Thoracic aorta (tissue), 2 donors: ENCODE data around the gene TAX1BP1. TPM values are rescaled to one million over a fixed set of nuclear protein-coding genes. Genes with fewer than 3 reads are reported as not detected.

Source experiments
- ATAC-seq: fragments of 150-250 bp; one replicate; pipeline ENCODE4 v1.8.0; 2017; ENCODE audit warnings: low read depth; ENCODE audit not compliant: insufficient number of reproducible peaks, low FRiP score
- DNase-seq: peaks from one replicate; pipeline ENCODE4 v3.0.0-alpha.2; 2020; ENCODE audit warnings: low spot score
- H3K27ac ChIP-seq, 2 donors: fragments of 200-600 bp; sonication (generic); 1 replicate in 1 of 2; 2 replicates in 1 of 2; pipeline ENCODE4 v1.5.1; 2016; ENCODE audit warnings: mild to moderate bottlenecking in 2 of 2, moderate library complexity in 2 of 2
- H3K27me3 ChIP-seq: fragments of 200-600 bp; sonication (generic); replicated peaks from 2 replicates; pipeline ENCODE4 v1.6.0; 2016; ENCODE audit warnings: mild to moderate bottlenecking; ENCODE audit not compliant: insufficient read depth
- H3K36me3 ChIP-seq: fragments of 200-600 bp; sonication (generic); one replicate; pipeline ENCODE4 v1.5.1; 2016
- H3K4me1 ChIP-seq, 2 donors: fragments of 200-600 bp; sonication (generic); 1 replicate in 1 of 2; 2 replicates in 1 of 2; pipeline versions ENCODE4 v1.5.1 to v1.6.0; 2016; ENCODE audit warnings: low read depth in 2 of 2, mild to moderate bottlenecking in 1 of 2; ENCODE audit not compliant: control insufficient read depth in 1 of 2
- H3K4me3 ChIP-seq: fragments of 200-600 bp; sonication (generic); 2 replicates; pipeline ENCODE4 v1.5.1; 2016; ENCODE audit warnings: mild to moderate bottlenecking
- H3K9me3 ChIP-seq: fragments of 200-600 bp; sonication (generic); 2 replicates; pipeline ENCODE4 v1.5.1; 2016
- CTCF ChIP-seq: fragments of 200-600 bp; sonication (generic); IDR thresholded peaks from one replicate; pipeline ENCODE4 v1.5.1; 2019; ENCODE audit warnings: antibody characterized with exemption
- total RNA-seq, 2 donors: library from RNA; depleted of rRNA; stranded (reverse); fragments of >200 nt; gene quantifications; one replicate each; pipeline versions ENCODE4 v1.1.0 to v1.2.3, GENCODE V29; 2016

Gene TAX1BP1
- total RNA-seq, 2 donors from 2014 or later, result 91.4 to 120 TPM

GRCh38 chr7:27751888-27752660 lies 12.1 kb downstream of the TAX1BP1 start:
- Histone ChIP-seq H3K27me3 (no peaks in the 10 kb centered on the region), H3K4me1 (peaks cover 8 to 17% of the 10 kb centered on the region in 2 donors), H3K4me3 (no peak overlapping the region), H3K27ac (no peak overlapping the region), H3K9me3 (no peaks in the 10 kb centered on the region), H3K36me3 (peaks cover 21% of the 10 kb centered on the region)
- no peak for TF ChIP-seq CTCF
- no peak for ATAC-seq
- no peak for DNase-seq

- Histone ChIP-seq H3K9me3 (no peaks in the 10 kb centered on the region), H3K27me3 (no peaks in the 10 kb centered on the region), H3K4me1 (peaks cover 3% of the 10 kb centered on the region in 2 donors), H3K27ac (no peak overlapping the region), H3K36me3 (peaks cover 19% of the 10 kb centered on the region), H3K4me3 (no peak overlapping the region)
- ATAC-seq, result no peak
- TF ChIP-seq CTCF, result no peak
- no peak for DNase-seq
Observed at GRCh38 chr7:27753863-27754262, 13.9 kb downstream of the TAX1BP1 start.

- Histone ChIP-seq H3K4me3 (no peak overlapping the region), H3K27me3 (no peaks in the 10 kb centered on the region), H3K36me3 (peaks cover 4% of the 10 kb centered on the region), H3K9me3 (no peaks in the 10 kb centered on the region), H3K27ac (no peak overlapping the region), H3K4me1 (peaks cover 0 to 3% of the 10 kb centered on the region in 2 donors)
- ATAC-seq, result no peak
- no peak for DNase-seq
- TF ChIP-seq CTCF, result no peak
Observed at GRCh38 chr7:27756298-27756697, 16.3 kb downstream of the TAX1BP1 start.

GRCh38 chr7:27759491-27759890 lies 19.5 kb downstream of the TAX1BP1 start:
- Histone ChIP-seq H3K4me1 (peaks cover 9 to 11% of the 10 kb centered on the region in 2 donors), H3K9me3 (no peaks in the 10 kb centered on the region), H3K27ac (no peak overlapping the region), H3K36me3 (peaks cover 7% of the 10 kb centered on the region), H3K4me3 (no peak overlapping the region), H3K27me3 (no peaks in the 10 kb centered on the region)
- no peak for ATAC-seq
- no peak for DNase-seq
- TF ChIP-seq CTCF, result no peak

- ATAC-seq (no peak), DNase-seq (no peak)
- Histone ChIP-seq H3K4me1 (peaks cover 9% of the 10 kb centered on the region in 2 donors), H3K36me3 (peaks cover 7% of the 10 kb centered on the region), H3K4me3 (no peak overlapping the region), H3K27me3 (no peaks in the 10 kb centered on the region), H3K9me3 (no peaks in the 10 kb centered on the region), H3K27ac (no peak overlapping the region)
- TF ChIP-seq CTCF, result no peak
Observed at GRCh38 chr7:27762062-27762461, 22.1 kb downstream of the TAX1BP1 start.
